ENCODE measurements around the gene KCNK16. TPM values are rescaled to one million over a fixed set of nuclear protein-coding genes. Genes with fewer than 3 reads are reported as not detected.

The KCNK16 gene
- total and polyA plus RNA-seq, 5 donors from 2014 or later = not detected

- Mint-ChIP-seq H3K36me3 (no peaks in the 10 kb centered on the region), H3K4me1 (no peaks in the 10 kb centered on the region)
Observed at GRCh38 chr6:39268171-39268570, 54.3 kb downstream of the KCNK16 start.

GRCh38 chr6:39266782-39267355 lies 55.6 kb downstream of the KCNK16 start:
- H3K27me3 Mint-ChIP-seq = no peaks in the 10 kb centered on the region
- no peak overlapping the region for H3K27ac Mint-ChIP-seq
- no peak for DNase-seq
- H3K27me3 ChIP-seq (ENCODE audit: control insufficient read depth, insufficient read depth, low read length) = no peaks in the 10 kb centered on the region
- H3K4me3 Mint-ChIP-seq = no peak overlapping the region
- ATAC-seq (ENCODE audit: low read depth in 2 of 2) = no peak
- H3K4me1 ChIP-seq (ENCODE audit: control insufficient read depth, insufficient read depth, low read length, poor library complexity, severe bottlenecking) = no peaks in the 10 kb centered on the region
- H3K36me3 Mint-ChIP-seq = no peaks in the 10 kb centered on the region
- no peak overlapping the region for H3K27ac ChIP-seq (ENCODE audit: insufficient read depth, low read length, poor library complexity, severe bottlenecking)
- H3K36me3 ChIP-seq (ENCODE audit: control insufficient read depth, insufficient read depth, low read length) = no peaks in the 10 kb centered on the region
- no peak overlapping the region for H3K4me3 ChIP-seq (ENCODE audit: low read depth, low read length)
- H3K9me3 Mint-ChIP-seq = no peaks in the 10 kb centered on the region
- no peaks in the 10 kb centered on the region for H3K9me3 ChIP-seq (ENCODE audit: control insufficient read depth in 2 of 2, low read length in 2 of 2)
- no peaks in the 10 kb centered on the region for H3K4me1 Mint-ChIP-seq

More at GRCh38 chr6:39268171-39268570, 54.3 kb downstream of the KCNK16 start:
- ATAC-seq (ENCODE audit: low read depth in 2 of 2) (no peak), DNase-seq (no peak)
- Histone ChIP-seq H3K27me3 (ENCODE audit: control insufficient read depth, insufficient read depth, low read length) (no peaks in the 10 kb centered on the region), H3K27ac (ENCODE audit: insufficient read depth, low read length, poor library complexity, severe bottlenecking) (no peak overlapping the region), H3K4me3 (ENCODE audit: low read depth, low read length) (no peak overlapping the region), H3K4me1 (ENCODE audit: control insufficient read depth, insufficient read depth, low read length, poor library complexity, severe bottlenecking) (no peaks in the 10 kb centered on the region), H3K9me3 (ENCODE audit: control insufficient read depth in 2 of 2, low read length in 2 of 2) (no peaks in the 10 kb centered on the region), H3K36me3 (ENCODE audit: control insufficient read depth, insufficient read depth, low read length) (no peaks in the 10 kb centered on the region)
- H3K27ac Mint-ChIP-seq = no peak overlapping the region
- no peak overlapping the region for H3K4me3 Mint-ChIP-seq
- no peaks in the 10 kb centered on the region for H3K9me3 Mint-ChIP-seq
- no peaks in the 10 kb centered on the region for H3K27me3 Mint-ChIP-seq

- Mint-ChIP-seq H3K27me3 (no peaks in the 10 kb centered on the region), H3K36me3 (no peaks in the 10 kb centered on the region), H3K9me3 (no peaks in the 10 kb centered on the region), H3K4me3 (no peak overlapping the region), H3K27ac (no peak overlapping the region), H3K4me1 (no peaks in the 10 kb centered on the region)
- DNase-seq (no peak), ATAC-seq (ENCODE audit: low read depth in 2 of 2) (no peak)
- Histone ChIP-seq H3K4me3 (ENCODE audit: low read depth, low read length) (no peak overlapping the region), H3K4me1 (ENCODE audit: control insufficient read depth, insufficient read depth, low read length, poor library complexity, severe bottlenecking) (no peaks in the 10 kb centered on the region), H3K36me3 (ENCODE audit: control insufficient read depth, insufficient read depth, low read length) (no peaks in the 10 kb centered on the region), H3K27ac (ENCODE audit: insufficient read depth, low read length, poor library complexity, severe bottlenecking) (no peak overlapping the region), H3K27me3 (ENCODE audit: control insufficient read depth, insufficient read depth, low read length) (no peaks in the 10 kb centered on the region), H3K9me3 (ENCODE audit: control insufficient read depth in 2 of 2, low read length in 2 of 2) (no peaks in the 10 kb centered on the region)
Observed at GRCh38 chr6:39266375-39266774, 56.1 kb downstream of the KCNK16 start.

Other genes starting within 250 kb of the KCNK16 start
- 20.6 TPM for gene SAYSD1, start 207.5 kb downstream of the KCNK16 start, total RNA-seq
- 10 to 100 TPM; 23.0 to 33.6 (median 24.9) TPM for gene SAYSD1, start 207.5 kb downstream of the KCNK16 start, polyA plus RNA-seq
- gene KCNK5, start 93.2 kb downstream of the KCNK16 start, total RNA-seq = 0.86 TPM
- gene KCNK5, start 93.2 kb downstream of the KCNK16 start, polyA plus RNA-seq = under 1 TPM in 3 of 4 donors, not detected in 1; 0.13 to 0.71 (median 0.34) TPM
- gene KCNK17, start 8.3 kb downstream of the KCNK16 start, total RNA-seq = not detected
- not detected for gene KCNK17, start 8.3 kb downstream of the KCNK16 start, polyA plus RNA-seq

All from CD4-positive, CD25-positive, alpha-beta regulatory T cell (primary cell).